CD4-positive, alpha-beta T cell treated with Interleukin-12 subunit alpha and Interleukin-12 subunit beta, for 1 hour (primary cell): ENCODE data around the gene SEMA3D.

Experiments used
- DNase-seq: peaks from one replicate; pipeline ENCODE4 v3.0.0-alpha.2; 2020

Gene SEMA3D

DNA sequence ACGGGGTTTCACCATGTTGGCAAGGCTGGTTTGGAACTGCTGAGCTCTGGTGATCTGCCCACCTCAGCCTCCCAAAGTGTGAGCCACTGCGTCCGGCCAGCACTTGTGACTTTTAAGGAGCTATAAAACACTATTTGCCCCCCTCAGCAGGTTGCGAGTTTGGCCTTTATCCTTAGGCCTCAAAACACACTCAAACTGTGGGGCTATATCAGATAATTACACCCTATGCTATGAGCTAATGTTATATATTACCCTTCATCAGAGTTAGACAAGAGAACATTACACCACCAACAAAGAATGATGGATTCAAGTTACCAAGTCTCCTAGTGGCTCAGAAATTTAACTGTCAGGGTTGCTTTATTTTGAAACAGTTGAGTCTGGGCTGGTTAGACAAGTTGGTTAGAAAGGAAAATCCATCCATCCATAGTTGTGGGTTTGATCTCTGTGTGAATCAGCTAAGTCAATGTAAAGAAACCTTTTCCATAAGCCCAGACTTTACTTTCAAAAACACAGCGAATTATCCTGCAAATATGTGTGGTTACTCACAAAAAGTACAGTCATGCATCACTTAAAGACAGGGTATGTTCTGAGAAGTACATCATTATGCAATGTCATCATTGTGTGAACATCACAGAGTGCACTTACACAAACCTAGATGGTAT lies 115.8 kb downstream of the SEMA3D start:
- no peak for DNase-seq

DNA sequence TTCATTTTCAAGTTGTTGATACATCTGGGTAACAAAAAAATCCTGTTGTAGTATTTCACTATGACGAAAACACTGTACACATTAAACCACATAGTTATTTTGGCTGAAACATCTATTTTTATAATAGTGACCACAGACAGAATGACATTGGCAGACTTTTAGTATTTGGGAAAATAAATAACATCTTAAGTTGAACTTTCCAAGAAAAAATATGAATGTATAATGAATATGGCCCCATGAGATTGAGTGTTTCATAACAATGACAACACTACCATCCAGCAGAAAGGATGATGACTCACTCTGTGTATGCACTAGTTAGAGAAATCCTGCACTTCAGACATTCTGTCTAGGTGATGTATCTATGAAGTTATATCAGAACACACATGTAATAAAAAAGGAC lies 118.1 kb downstream of the SEMA3D start:
- DNase-seq, result no peak

- no peak for DNase-seq
Observed at GRCh38 chr7:85067371-85067770, 119.5 kb downstream of the SEMA3D start.

DNA sequence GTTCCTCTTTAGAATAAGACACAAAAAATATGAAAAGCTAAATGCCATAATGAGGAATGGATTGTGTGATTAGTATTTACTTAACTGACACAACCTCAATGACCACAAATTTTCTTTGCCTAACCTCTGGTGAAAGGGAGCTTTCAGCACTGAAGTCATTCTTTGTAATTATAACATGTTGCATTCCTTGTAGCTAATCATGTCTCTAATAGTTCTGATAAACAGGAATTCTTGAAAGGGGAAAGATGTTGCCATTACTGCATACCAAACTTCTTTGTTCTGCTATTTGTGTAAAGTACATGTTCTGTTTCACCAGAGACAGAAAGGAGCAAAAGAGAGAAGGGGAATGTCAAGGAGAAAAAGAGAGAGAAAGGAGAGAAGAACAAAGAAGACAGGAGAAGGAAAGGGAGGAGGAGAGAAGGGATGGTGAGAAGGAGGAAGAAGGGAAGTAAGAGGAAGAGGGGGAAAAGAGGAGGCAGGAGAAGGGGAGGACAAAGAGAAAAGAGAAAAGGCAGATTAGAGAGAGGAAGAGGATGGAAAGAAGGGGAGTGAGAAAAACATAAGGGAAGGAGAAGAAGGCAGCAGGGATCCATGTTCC lies 120.9 kb downstream of the SEMA3D start:
- no peak for DNase-seq

DNA sequence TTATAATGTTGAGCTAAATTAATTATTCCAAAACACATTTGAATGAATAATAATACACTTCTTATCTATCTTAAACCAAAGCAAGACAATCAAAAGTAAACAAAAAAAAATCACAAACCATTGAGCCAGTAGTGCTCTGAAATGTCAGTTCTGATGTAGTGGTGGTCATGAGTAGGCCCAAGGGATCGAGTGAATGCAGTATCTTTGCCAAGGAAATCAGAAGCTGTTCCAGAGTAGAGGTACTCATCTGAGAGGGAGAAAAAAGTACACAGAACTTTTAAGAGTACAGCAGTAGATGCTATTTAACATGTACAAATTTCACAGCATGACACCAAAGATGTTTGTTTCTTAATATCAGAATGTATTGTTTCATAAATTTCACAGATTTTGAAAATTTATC lies 121.5 kb downstream of the SEMA3D start:
- DNase-seq, result no peak

GRCh38 chr7:85062651-85063050 lies 124.2 kb downstream of the SEMA3D start:
- no peak for DNase-seq

GRCh38 chr7:85061456-85061855 lies 125.4 kb downstream of the SEMA3D start:
- no peak for DNase-seq

GRCh38 chr7:85060696-85061095 lies 126.2 kb downstream of the SEMA3D start:
- no peak for DNase-seq

GRCh38 chr7:85055906-85056305 lies 130.9 kb downstream of the SEMA3D start:
- no peak for DNase-seq

DNA sequence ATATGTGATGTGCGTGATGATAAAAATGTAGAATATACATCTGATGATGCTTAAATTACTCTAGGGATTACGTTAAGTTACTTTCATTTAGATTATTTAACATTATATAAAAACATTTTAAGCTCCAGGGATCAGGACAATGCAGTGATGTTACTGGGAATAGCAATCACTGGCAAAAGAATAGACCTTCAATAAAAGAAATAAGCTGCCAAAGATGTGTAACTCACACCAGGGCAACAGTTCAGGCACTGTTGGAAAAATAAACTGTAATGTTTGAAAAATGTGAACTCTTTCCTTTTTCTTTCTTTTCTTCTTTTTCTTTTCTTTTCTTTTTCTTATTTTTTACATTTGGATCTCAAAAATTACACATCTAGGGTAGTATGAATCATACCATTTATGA lies 131.7 kb downstream of the SEMA3D start:
- DNase-seq, result no peak

DNA sequence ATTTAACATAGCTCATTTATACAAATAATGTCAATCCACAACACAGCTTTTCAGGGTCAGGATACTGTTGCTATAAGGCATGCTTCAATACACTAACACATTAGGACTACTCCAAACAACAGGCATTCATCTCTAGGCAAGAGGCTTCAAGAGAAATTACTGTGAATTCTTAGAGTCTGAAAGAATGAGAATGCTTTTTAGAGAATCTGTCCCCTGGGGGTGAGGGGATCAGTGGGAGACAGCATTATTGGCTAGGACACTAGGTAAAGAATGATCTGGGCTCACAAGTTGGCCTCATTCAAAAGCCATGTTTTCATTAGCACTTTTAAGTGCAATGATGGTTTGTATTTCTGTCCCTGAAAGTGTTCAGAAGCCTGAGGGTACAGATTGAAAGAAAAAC lies 132.6 kb downstream of the SEMA3D start:
- DNase-seq, result no peak

- DNase-seq, result no peak
Observed at GRCh38 chr7:85052894-85053293, 134.0 kb downstream of the SEMA3D start.

DNA sequence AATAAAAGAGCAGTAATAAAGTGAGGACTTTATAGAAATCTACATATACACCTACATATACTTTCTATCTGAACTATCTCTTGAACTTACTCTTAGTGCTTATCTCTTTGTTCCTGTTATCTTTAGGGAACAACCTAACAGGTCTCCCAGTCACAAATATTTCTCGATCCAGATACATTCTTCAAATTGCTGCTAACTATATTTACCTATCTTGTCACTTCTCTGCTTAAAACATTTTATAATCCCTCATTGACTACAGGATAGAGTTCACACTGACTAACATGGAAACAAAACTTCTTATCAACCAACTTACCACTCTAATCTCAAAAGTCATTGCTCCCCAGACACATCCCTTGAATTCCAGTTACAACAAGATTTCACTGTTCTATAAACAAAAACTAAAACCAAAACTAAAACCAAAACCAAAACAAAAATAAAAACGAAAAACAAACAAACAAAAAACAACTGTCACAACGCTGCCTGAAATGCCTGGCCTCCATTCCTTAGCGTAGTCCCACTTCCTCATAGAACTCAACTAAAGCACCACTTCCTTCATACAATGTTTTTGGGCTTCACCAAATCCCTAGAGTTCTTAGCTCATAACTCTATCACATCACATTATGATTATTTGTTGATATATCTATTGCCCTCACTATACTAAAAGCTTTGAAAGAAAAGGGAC lies 134.7 kb downstream of the SEMA3D start:
- no peak for DNase-seq

DNA sequence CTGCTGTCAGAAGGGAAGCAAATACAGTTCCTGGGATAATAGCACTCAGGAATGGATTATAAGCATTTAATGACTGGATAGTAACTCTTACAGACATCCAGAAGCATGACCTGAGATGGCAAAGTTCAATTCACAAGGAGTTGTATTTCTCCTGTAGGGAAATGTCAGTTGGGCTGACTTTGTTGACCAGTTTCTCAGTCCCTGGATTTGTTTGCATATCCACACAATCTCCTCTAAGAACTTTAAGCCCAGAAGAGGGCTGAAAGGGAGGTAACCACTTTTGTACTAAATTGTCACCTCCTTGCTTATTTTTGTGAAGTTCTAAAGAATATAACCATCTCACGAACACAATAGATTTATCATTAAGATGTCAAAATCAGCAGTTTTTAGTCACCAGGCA lies 140.3 kb downstream of the SEMA3D start:
- DNase-seq, result no peak

DNA sequence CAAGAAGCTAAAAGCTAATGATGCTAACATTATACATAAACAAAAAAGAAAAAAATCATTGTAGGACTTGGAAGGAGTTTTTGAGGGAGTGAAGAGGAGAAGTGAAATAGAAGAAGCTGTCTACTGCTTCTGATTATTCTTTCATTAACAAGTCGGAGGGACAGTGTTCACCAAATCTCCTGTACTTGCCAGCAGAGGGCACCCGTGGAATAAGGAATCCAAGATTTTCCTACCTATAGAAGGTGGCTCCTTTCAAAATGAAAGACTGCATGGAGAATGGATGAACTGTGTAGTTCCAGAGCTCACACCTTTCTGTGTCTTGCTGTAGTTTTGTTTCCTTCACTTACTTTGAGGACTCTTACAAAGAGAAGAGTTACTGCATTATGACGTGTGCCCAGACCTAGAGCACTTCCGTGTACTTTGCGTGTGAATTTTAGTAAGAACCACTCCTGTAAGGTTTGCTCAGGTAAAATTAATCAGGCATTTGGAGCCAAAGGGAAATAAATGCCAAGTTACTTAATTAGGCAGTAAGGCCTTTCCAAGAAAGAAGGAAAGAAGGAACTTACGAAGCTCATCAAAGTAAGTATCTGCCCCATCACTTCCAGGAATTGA lies 145.1 kb downstream of the SEMA3D start:
- DNase-seq, result peak; percentile 2

GRCh38 chr7:85039196-85039923 lies 147.5 kb downstream of the SEMA3D start:
- DNase-seq, result no peak

DNA sequence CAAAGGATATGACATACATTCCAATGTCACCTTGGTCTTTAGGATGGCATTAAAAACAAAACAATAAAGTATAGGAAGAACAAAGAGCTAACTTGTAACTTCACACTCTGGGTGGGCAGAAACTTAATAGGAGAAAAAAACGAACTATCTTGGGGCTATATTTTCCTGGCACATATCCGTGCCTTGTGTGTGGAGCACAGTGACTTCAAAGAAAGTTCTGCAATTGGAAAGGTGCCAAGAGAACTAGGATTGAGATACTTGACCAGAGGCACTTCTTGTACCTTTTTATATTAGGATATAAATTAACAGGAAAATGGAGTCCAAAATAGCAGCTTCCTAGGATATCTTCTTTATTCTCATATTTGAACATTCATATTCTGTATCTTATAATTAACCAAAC lies 148.4 kb downstream of the SEMA3D start:
- no peak for DNase-seq

DNA sequence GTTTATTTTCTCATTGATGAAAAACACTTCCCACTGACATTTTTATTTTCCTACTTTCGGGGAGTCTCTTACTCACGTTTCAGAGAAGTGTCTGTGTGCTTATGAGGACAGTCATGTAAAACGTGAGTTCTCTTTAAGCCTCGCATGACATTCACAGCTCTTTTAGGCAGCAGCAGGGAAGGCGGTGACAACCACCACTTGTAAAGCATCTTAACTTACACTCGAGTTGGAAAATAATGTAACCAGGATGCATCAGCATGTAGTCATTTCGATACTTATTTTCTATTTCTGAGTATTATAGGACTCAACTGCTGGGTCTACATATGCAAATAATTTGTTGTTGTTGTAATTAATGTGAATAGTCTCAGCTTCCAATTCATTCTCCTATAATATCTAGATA lies 153.6 kb downstream of the SEMA3D start:
- DNase-seq, result no peak

DNA sequence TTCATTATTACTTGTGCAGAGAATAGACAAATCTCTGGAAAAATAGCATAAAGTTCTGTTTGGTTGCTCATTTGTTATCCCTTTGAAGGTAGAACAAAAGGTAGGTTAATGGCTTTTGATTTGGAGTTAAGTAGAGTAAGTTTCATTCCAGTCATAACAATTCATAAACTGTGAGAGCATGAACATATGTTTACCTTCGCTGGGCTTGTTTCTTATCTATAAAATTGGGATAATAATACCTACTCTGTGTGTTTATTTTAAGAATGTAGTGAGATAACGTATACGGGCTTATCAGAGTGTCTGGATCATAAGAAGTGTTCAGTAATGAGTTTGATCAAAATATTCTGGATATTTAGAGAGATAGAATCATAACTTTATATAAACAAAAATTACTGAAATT lies 155.4 kb downstream of the SEMA3D start:
- no peak for DNase-seq

- no peak for DNase-seq
Observed at GRCh38 chr7:85030893-85031292, 156.0 kb downstream of the SEMA3D start.

GRCh38 chr7:85025312-85025756 lies 161.5 kb downstream of the SEMA3D start:
- DNase-seq, result no peak

DNA sequence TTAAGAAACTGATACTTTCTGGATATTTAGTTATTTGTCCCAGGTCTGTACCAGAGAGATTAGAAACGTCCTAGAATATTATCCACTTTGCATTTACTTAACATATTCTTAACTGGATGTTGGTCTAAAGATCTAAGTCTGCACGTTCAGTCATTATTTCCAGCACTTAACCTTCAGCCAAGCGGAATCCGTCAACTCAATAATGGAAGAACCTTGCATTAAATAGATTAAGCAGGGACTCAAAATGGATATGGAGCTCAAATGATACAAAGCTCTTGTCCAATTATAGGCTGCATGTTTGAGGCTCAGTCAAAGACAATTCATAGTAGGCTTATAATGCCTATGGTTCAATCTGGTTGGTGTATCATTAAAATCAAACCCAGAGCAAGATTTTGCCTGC lies 162.9 kb downstream of the SEMA3D start:
- no peak for DNase-seq

DNA sequence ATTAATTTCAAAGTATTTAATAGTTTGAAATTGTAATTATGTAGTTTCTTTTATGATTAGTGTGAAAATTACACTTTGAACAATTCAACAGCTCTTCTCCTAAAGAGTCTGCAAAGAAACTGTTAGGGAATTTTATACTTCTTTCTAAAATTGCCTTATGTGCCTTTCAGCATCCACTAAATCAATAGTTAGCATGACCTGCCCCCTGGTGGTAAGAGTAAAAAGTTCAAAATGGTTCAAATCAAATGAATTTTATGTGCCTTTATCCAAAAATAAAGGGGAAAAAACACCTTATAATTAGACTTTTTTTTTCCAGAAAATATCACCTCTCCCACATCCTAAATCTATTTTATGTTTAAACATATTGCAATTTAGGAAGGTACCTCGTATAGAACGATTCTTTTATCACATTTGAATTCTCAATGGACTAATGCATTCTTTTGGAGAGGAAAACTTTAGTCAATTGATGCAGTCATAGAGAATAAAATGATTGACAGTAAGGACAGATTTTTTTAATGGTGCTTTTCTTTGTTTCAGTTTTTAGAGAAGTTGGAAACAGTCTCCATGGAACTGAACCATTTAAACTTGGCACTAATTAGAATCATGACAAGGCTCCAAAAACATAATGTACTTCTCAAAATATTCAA lies 163.7 kb downstream of the SEMA3D start:
- peak; percentile 31 for DNase-seq
